CD4-positive, alpha-beta T cell (primary cell): Measurements from ENCODE around the gene IGFL3. TPM values are rescaled to one million over a fixed set of nuclear protein-coding genes. Genes with fewer than 3 reads are reported as not detected.

Source experiments
- ATAC-seq: fragments of 200-7000 bp; cut with Tn5 transposase; one replicate; pipeline ENCODE4 v1.10.0; 2022; ENCODE audit warnings: mild to moderate bottlenecking; ENCODE audit not compliant: poor library complexity
- CTCF ChIA-PET: fragments of 350-600 bp; sonication (Branson Sonifier 250); formaldehyde crosslinking; loops from one replicate; lab custom pipeline; 2021; ENCODE audit warnings: antibody characterized with exemption, inconsistent platforms; lab: Charles Lee
- POLR2A ChIA-PET: fragments of 350-600 bp; sonication (Branson Sonifier 250); formaldehyde crosslinking; loops from one replicate; lab custom pipeline; 2021; ENCODE audit warnings: antibody characterized with exemption, inconsistent platforms; lab: Charles Lee
- DNase-seq, 14 experiments: peaks; one replicate each; pipeline ENCODE4 v3.0.0-alpha.2; 2013 to 2020; ENCODE audit warnings: mixed read lengths in 2 of 14
- H3K27ac ChIP-seq, 2 donors: one replicate each; pipeline versions ENCODE4 v1.5.1 to v1.7.0; 2013; ENCODE audit warnings: low read length in 2 of 2, low read depth in 1 of 2, mild to moderate bottlenecking in 1 of 2
- H3K27me3 ChIP-seq, 2 experiments: 1 replicate in 1 of 2; 2 replicates in 1 of 2; pipeline versions ENCODE4 v1.6.1 to v1.7.0; 2013; ENCODE audit warnings: low read length in 2 of 2, control low read depth in 1 of 2, mild to moderate bottlenecking in 1 of 2, moderate library complexity in 1 of 2; ENCODE audit not compliant: insufficient read depth in 2 of 2, control insufficient read depth in 1 of 2
- H3K36me3 ChIP-seq: one replicate; pipeline ENCODE4 v1.6.1; 2013; ENCODE audit warnings: low read length, control low read depth; ENCODE audit not compliant: insufficient read depth
- H3K4me1 ChIP-seq: one replicate; pipeline ENCODE4 v1.6.1; 2013; ENCODE audit warnings: low read length, control low read depth; ENCODE audit not compliant: insufficient read depth
- H3K4me3 ChIP-seq: one replicate; pipeline ENCODE4 v1.5.1; 2013; ENCODE audit warnings: mild to moderate bottlenecking, low read length, moderate library complexity
- H3K9me3 ChIP-seq, 2 experiments: 1 replicate in 1 of 2; 2 replicates in 1 of 2; pipeline versions ENCODE4 v1.6.1 to v1.7.0; 2013; ENCODE audit warnings: low read length in 2 of 2, mild to moderate bottlenecking in 2 of 2, control low read depth in 1 of 2, moderate library complexity in 1 of 2; ENCODE audit not compliant: control insufficient read depth in 1 of 2, insufficient read depth in 1 of 2
- H3K27ac Mint-ChIP-seq: one replicate; pipeline ENCODE4 v1.8.0; 2020; ENCODE audit warnings: mixed read lengths
- H3K27me3 Mint-ChIP-seq: one replicate; pipeline ENCODE4 v1.8.0; 2021; ENCODE audit warnings: mixed read lengths
- H3K36me3 Mint-ChIP-seq: one replicate; pipeline ENCODE4 v1.8.0; 2021; ENCODE audit warnings: low read depth, mixed read lengths
- H3K4me1 Mint-ChIP-seq: one replicate; pipeline ENCODE4 v1.8.0; 2021; ENCODE audit warnings: low read depth, mixed read lengths
- H3K4me3 Mint-ChIP-seq: one replicate; pipeline ENCODE4 v1.8.0; 2020; ENCODE audit warnings: mild to moderate bottlenecking, mixed read lengths
- H3K9me3 Mint-ChIP-seq: one replicate; pipeline ENCODE4 v1.8.0; 2020; ENCODE audit warnings: mixed read lengths
- CTCF ChIP-seq: fragments of 200-600 bp; IDR thresholded peaks from one replicate; pipeline ENCODE4 v1.8.0; 2022; ENCODE audit warnings: antibody characterized with exemption, mild to moderate bottlenecking
- intact Hi-C, 2 experiments: fragments of 100-400 bp; cut with DNase I in 1 of 2; cut with micrococcal nuclease in 1 of 2; formaldehyde crosslinking; loops; one replicate each; pipeline versions ENCODE4 v1.15.1 to v1.9.0; 2023 to 2025; cut with DNase I, micrococcal nuclease
- total RNA-seq, 174 experiments: library from RNA in 2 of 174; stranded (reverse) in 2 of 174; gene quantifications; one replicate each; pipeline ENCODE4 v1.2.3 and lab custom pipeline; 2021 to 2026

The IGFL3 gene
- total RNA-seq, 2 experiments from 2014 or later: not detected

- Mint-ChIP-seq H3K27me3 (peaks cover 38% of the 10 kb centered on the region), H3K9me3 (peaks cover 14% of the 10 kb centered on the region), H3K4me3 (no peak overlapping the region), H3K4me1 (no peaks in the 10 kb centered on the region), H3K36me3 (peaks cover 8% of the 10 kb centered on the region), H3K27ac (no peak overlapping the region)
- Histone ChIP-seq H3K27ac (no peak overlapping the region), H3K36me3 (no peaks in the 10 kb centered on the region), H3K9me3 (peaks cover 22 to 32% of the 10 kb centered on the region in 2 experiments), H3K4me3 (no peak overlapping the region), H3K27me3 (peaks cover 8% of the 10 kb centered on the region in 2 experiments), H3K4me1 (no peaks in the 10 kb centered on the region)
- DNase-seq (no peak), ATAC-seq (no peak)
- POLR2A ChIA-PET: no interaction called here
- intact Hi-C loops: no loop called here
- TF ChIP-seq CTCF: no peak
- CTCF ChIA-PET: interaction anchor here (1.2 kb wide), 1 partner anchor 30 kb away, joined by 3 read pairs; no protein-coding TSS in a partner anchor
Measured at GRCh38 chr19:46090444-46090843, 34.0 kb downstream of the IGFL3 start.

- no peak for DNase-seq
- no peak for ATAC-seq
- Mint-ChIP-seq H3K27ac (no peak overlapping the region), H3K4me3 (no peak overlapping the region), H3K4me1 (no peaks in the 10 kb centered on the region), H3K36me3 (peaks cover 11% of the 10 kb centered on the region), H3K9me3 (peaks cover 17% of the 10 kb centered on the region), H3K27me3 (peaks cover 36% of the 10 kb centered on the region)
- CTCF ChIA-PET: interaction anchor here (1.2 kb wide), 1 partner anchor 29 kb away, joined by 3 read pairs; no protein-coding TSS in a partner anchor
- Histone ChIP-seq H3K27ac (no peak overlapping the region), H3K27me3 (peaks cover 8 to 13% of the 10 kb centered on the region in 2 experiments), H3K4me3 (no peak overlapping the region), H3K4me1 (no peaks in the 10 kb centered on the region), H3K36me3 (no peaks in the 10 kb centered on the region), H3K9me3 (peaks cover 28 to 32% of the 10 kb centered on the region in 2 experiments)
- no peak for TF ChIP-seq CTCF
- intact Hi-C loops: no loop called here
- POLR2A ChIA-PET: no interaction called here
Measured at GRCh38 chr19:46089432-46089831, 35.1 kb downstream of the IGFL3 start.

GRCh38 chr19:46088101-46088500, 36.4 kb downstream of the IGFL3 start:
- POLR2A ChIA-PET: no interaction called here
- ATAC-seq (no peak), DNase-seq (no peak)
- Histone ChIP-seq H3K4me3 (no peak overlapping the region), H3K36me3 (no peaks in the 10 kb centered on the region), H3K9me3 (peaks cover 28 to 32% of the 10 kb centered on the region in 2 experiments), H3K4me1 (no peaks in the 10 kb centered on the region), H3K27me3 (peaks cover 8 to 13% of the 10 kb centered on the region in 2 experiments), H3K27ac (no peak overlapping the region)
- intact Hi-C loops: no loop called here
- TF ChIP-seq CTCF: no peak
- Mint-ChIP-seq H3K9me3 (peaks cover 17% of the 10 kb centered on the region), H3K36me3 (peaks cover 11% of the 10 kb centered on the region), H3K27ac (no peak overlapping the region), H3K4me3 (no peak overlapping the region), H3K27me3 (peaks cover 44% of the 10 kb centered on the region), H3K4me1 (no peaks in the 10 kb centered on the region)
- CTCF ChIA-PET: no interaction called here
